Hematopoietic multipotent progenitor cell treated with erythropoietin and hydrocortisone succinate and interleukin-3 and kit ligand, for 8 days (in vitro differentiated cells): ENCODE data around the gene COL13A1.

Experiments
- DNase-seq: peaks from one replicate; pipeline ENCODE4 v3.0.0-alpha.2; 2015

The COL13A1 gene

DNA sequence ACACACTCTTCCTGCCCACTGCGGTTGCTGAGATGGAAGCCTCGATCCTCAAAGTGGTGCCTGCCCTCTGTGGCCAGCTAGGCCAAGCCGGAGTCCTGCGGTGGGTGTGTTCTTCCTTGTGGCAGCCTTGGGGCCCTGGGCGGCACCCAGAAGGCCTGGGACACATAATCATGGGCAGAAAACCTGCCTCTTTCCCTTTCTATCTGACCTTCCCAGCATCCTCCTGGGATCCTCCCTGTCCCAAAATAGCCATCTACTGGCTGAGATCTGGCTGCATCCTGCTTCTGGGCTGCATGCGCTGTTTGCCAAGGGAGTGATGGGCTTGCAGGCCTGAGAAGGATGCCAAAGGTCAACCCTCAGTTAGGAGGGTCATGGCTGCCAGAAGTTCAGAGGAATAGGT, 23.9 kb downstream of the COL13A1 start:
- DNase-seq, result no peak

DNA sequence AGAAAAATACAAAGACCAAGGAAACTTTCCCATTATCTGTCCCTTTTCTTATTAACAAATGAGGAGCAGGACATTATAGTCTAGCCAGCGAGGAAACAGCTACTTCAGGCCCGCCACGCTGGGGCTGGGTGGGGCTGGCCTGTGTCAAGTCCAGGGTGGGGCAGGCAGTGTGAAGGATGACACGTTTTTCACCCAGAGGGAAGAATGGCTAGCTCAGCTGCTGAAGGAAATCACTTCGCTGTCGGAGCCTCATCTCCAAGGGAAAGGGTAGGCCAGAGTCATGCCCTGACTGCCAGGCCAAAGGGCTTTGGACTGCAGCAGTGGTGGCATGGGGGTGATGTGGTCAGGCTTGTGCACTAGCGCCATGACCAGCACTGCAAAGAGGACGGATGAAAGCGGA, 24.4 kb downstream of the COL13A1 start:
- DNase-seq, result no peak

DNA sequence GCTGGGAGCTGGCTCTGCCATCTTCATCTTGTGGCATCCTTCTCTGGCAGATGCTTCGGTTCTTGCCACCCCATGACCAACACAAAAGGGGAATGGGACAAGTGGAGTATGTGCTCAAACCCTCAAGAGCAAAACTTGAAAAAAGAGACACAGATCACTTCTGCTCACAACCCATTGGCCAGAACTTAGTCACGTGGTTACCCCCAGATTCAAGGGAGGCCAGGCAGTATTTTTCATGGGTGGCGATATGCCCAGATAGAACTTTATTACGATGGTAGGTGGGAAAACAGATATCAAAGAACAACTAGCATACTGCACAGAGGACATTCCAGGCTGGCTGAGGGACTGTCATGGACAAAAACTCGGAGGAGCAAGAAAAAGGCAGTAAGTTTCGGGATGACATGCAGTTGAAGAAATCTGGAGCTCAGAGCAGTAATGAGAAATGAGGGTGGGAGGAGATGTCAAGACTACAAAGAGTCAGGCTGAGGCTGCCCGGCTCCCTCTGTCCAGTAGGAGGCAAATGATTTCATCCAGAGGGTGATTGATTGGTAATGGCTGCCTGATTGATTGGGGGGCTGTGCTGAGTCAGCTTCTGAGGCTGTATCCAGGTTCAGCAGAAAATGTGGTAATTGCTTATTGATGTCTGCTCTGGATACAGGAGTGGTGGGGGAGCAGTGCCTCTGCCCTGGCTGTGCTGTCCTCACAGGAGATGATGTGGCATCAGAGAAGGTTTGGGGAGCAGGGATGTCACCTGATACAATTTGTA, 25.3 kb downstream of the COL13A1 start:
- no peak for DNase-seq

DNA sequence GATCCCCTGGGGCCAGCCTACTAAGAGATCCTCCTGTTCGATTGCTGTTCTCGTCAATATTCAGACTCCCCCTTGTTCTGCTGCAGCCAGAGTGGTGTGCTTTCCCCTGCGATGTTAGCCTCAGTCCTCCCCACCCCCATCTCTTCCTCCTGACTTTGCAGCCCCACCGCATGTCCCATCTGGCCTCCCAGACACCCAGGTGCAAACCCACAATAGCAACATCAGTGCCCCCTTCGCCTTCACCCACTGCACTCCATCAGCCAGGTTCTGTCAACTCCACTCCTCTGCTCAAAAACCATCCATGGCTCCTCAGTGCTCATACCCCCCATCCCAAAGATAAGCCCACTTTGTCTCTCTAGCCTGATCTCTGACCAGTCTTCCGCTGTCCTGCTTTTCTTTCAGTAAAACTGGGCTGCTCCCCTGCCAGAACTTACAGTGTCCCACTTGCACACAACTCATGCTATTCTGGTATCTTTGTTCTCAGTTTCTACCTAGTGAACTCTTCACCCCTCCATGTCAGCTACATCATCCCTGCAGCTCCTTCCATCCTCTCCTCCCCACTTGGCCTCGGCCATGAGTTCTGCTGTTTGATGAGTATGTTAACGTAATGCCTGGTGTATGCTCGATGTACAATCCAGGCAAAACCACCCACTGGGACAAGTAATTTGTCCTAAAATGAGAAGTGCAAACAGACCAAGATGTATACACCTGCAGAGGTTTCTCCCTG, 26.6 kb downstream of the COL13A1 start:
- no peak for DNase-seq

DNA sequence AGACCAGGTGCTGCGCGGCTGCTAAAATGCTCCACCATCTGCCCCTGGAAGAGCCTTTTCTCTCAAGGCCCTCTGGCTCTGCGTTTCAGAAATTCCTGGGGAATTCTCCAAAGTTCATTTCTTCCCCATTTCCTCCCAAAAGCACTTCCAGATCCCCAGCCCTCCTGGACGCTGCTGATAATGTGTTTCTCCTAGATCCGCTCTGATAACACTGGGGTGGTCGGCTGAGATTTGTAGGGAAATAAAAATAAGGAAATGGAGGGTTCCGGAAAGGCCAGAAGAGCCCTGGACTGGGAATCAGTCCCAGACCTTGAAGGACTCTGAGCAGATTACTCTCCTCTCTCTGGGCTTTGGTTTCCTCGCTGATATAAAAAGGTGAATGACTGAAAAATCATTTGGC, 28.1 kb downstream of the COL13A1 start:
- no peak for DNase-seq

DNA sequence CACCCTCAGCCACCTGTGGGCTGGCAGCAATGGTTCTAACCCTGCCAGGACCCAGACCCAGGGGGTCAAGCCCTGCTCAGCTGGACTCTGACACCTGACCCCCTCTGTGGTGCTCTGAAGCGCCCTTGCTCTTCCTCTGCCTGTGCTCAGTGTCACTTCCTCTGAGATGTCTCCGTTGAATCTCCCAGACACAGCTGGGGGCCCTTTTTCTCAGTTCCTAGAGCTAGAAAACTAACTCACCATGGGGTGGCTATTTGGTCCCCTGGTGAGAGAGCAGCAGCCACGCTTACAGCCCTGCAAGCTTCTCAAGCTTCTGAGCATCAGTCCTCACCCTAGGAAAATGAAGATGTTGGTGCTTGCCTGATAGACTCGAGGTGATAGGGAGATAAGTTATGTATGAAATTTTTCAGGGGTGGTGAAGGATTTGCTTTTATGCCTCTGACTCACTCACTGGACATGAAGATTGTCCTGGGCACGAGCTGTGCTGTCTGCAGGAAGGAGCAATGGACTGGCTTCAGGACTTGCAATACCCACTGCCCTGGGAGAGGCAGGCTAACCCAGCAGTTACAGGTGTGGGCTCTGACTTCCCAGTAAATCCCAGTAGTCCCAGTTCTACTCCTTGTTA, 29.6 kb downstream of the COL13A1 start:
- DNase-seq, result no peak

DNA sequence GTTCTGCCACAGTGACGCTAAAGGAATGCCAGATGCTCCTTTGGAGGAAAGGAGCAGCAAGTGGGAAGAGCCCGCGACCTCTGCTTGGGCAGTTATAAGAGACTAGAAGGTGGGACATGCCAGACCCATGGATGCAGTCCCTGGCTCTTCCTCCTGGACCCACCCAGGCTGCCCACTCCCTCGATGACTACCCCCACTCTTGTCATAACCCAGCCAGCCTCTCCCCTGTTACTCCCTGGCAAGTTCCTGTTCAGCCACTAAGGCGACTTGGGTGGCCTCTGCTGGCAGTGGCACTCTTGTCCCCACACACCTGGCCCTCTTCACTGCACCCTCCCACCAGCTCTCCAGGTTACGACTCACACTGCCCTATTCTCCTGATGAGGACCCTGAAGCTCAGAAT, 33.5 kb downstream of the COL13A1 start:
- DNase-seq, result no peak

DNA sequence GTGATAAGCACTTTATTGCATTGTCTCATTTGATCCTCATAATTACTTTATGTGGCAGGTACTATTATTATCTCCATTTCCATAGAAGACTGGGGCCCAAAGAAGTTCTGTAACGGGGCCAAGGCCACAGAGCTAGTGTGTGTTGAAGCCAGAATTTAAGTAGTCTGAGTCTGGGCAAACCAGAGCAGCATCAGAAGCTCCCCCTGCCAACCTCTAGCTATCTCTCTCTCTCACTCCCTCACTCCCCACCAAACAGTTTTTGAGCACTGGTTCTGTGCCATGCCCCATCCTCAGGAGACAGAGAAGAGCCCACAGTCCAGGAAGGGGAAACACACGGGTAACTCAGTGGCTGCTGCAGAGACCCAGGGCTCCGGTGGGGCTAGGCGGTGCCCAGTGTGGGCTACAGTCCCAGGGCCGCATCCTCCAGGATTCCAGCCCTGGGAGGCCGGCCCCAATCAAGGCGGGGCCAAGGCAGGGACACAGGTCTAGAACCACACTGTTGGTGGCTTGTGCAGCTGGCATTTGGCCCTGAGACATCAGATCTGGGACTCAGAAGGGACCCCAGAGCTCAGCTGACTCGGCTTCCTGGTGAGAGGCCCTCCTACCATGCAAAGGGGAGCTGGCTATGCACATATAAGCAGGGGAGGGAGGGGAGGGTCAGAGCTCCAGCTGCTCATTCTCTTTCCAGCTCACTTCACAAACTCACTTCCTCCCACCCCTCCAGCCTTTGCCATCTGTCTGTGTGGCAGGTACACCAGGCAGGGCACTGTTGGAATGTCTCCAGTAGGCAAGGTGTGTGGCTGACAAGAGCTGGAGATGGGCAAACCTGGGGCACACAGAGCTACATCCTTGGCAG, 34.4 kb downstream of the COL13A1 start:
- no peak for DNase-seq

DNA sequence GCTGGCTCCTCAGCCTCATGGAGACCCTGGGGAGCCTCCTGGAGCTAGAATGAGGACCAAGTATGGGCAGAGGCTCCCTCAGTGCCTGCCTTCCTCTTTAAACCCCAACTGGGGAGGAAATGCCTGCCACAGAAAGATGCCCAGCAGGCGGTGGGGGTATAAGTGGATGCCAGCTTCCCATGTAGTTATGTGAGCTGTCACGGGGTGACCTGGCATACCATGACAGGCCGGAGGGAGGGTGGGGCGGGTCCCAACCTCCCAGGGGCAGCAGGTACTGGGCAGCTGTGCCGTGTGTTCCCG, 35.0 kb downstream of the COL13A1 start:
- DNase-seq, result no peak

DNA sequence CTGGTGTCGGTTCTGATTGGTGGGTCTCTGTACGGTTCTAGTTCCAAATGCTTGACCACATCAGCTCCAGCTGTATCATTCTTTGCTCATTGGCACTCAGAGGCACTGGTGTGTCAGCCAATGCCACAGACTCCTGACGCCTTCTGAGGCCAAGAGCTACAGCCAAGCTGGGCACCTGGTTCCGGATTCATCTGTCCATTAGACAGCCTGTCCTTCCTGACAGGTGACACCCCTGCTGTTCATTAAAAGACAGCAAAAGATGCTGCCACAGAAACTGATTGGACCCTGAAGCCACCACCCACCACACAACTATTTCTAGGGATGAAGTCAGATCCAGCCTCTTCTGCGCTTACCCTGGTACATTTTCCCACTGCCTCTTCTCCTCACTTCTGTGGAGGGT, 35.6 kb downstream of the COL13A1 start:
- no peak for DNase-seq

DNA sequence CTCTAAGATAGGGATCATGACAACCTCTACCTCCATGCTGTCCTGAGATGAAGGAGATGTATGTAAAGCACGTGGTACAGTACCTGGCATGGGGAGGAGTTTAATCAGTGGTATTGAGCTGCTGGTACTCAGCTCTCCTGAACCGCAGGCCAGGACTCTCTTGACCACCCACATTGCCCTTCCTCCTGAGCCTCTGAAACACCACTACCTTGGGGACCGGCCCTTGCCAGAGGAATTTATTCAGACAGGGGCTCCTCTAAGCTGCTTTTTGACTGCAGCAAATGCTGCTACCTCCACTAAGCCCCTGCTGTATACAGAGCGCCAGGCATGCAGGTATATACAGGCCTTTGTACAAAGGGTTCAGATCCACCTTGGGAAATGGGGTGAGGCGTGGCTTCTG, 36.7 kb downstream of the COL13A1 start:
- DNase-seq, result no peak

DNA sequence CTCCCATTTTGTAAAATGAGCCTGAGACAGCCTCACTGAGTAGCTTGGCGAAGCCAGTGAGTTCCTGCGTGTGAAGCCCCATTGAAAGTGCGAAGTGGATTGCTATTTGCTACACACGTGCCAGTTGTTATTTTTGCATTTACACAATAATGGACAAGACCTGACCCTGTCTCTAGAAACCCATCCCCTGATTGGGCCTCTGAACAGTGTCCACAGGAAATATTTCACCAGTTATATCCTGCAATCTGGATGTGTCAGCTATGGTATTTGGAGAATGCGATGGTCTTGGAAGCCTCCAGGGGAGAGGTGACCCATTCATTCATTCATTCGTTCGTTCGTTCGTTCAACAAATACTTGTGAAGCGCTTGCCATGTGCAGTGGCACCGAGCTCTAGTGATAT, 37.1 kb downstream of the COL13A1 start:
- no peak for DNase-seq

DNA sequence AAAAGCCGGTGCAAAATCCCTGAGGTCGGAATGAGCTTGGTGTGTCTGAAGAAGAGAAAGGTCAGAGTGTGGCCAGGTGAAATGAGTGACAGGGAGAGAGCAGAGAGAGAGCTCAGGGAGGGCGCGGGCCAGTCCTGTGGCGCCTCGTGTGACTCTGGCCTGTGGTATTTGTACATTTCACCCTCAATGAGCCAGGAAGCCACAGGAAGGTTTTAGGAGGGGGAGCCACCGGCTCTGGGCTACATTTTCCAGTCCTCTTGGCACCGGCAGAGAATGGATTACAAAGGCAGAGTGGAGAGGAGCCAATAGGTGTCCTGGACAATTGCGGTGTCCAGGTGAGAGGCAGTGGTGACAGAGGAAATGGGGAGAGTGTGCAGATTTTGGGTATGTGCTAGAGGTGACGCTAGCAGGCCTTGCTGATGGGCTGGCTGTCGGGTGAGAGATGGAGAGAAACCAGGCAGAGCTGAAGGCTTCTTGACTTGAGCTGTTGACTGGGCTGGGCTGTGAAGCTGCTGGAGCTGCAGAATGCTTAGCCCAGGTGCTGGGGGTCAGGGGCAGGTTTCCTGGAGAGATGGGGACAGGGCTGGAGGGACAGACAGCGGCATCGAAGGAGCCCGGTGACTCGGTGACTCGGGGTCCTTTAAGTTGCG, 38.1 kb downstream of the COL13A1 start:
- no peak for DNase-seq

DNA sequence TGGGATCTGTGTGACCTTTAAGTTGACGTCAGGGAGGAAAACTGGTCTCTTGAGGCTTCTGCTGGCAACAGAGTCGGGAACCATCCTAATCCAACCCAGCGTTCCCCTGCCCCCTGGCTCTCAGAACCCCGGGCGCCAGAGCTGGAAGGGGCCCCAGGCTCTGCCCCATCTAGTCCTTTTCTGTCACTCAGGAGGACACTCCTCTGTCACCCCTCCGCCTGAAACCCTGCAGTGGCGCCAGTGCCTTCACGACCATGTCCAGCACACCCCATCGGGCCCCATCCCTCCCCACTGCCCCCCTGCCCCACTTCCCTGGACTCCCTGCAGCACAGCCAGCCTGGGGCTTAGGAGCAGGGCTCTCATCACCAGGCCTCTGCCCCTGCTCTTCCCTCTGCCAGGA, 39.1 kb downstream of the COL13A1 start:
- no peak for DNase-seq

DNA sequence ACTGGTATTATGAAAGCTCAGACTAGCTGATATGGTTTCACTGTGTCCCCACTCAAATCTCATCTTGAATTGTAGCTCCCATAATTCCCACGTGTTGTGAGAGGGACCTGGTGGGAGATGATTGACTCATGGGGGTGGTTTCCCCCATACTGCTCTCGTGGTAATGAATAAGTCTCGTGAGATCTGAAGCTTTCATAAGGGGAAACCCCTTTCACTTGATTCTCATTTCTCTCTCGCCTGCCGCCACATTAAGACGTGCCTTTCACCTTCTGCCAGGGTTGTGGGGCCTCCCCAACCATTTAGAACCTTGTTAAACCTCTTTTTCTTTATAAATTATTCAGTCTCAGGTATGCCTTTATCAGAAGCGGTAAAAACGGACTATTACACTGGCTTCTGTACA, 40.3 kb downstream of the COL13A1 start:
- DNase-seq, result no peak

DNA sequence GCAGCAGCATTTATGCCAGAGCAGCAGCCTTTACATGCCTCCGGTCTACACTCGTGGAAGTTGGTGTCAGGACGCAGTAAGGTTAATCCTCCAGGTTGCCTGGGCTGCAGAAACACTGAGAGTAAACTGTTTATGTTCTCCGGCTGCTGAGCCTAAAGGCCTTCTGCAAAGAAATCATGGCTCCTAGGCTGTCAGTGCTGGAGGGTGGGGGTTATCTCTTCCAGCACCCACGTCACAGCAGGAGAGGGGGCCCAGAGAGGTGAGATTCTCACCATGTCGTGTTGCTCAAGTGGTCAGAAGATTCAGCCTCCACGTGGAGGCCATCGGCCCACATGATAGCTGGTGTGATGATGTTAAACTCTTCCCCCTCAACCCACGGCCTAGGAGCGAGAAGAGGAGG, 41.2 kb downstream of the COL13A1 start:
- no peak for DNase-seq

DNA sequence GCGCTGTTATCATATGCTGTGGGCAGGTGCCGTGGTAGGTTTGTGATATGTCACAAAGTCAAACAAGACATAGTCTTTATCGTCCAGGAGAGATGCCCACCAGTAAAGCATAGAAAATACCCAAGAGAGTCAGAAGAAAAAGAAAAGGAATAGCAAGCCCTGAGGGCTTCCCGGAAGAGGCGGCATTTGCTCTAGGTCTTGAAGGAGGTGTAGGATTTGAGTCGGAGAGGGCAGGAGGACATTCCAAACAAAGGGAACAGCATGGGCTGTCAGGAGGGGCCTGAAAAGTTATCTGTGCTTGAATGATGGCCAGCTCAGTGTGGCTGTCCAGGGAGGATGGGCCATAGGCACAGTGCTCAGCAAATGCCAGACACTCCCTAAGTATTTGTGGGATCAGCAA, 42.2 kb downstream of the COL13A1 start:
- no peak for DNase-seq

DNA sequence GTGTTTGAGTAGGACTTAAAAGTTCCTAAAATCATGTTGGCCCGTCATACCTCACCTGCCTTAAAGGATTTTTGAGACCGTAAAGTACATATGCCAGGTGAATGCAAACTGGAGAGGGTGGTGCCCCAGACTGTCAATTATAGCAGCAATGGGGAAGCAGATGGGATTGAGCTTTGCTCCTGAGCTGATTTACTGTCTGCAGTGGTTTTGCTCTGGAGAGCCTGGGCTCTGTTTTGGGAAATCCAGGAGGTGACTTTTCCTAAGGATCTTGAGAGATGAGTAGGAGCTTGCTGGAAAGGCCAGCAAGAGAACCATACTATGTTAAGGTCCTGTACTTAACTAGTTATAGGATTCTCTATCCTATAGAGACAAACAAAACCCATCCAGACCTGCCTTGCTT, 43.0 kb downstream of the COL13A1 start:
- no peak for DNase-seq

DNA sequence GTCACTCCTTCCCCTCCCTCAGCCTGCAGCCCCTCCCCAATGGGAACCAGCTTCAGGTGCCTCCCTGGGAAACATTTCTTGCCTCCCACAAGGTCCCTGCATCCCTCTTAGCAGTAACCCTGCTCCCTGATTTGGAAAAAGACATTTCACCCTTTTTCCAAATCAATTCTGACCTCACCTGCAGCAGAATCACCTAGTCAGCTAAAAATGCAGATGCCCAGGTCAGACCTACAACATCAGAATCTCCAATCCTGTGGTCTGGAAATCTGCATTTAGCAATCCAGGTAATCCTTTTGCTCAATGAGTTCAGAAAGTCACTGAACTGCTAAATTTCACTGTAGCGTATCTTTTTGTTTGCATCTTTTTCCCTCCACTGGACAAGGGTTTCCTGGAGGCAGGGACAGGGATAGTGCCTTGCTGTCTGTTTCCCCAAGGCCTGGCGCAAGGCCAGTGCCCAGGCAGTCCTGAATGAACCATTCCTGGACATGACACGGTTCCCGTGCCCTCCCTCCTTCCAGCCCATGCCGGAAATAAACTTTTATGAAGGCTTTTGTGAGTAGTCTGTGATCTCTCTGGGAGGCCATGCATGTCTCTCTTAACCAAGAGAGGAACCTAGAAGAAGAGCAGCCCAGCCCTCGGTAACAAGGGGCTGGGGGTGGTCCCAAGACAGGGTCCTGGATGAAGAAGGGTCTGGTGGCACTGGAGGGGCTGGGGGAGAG, 44.0 kb downstream of the COL13A1 start:
- no peak for DNase-seq

DNA sequence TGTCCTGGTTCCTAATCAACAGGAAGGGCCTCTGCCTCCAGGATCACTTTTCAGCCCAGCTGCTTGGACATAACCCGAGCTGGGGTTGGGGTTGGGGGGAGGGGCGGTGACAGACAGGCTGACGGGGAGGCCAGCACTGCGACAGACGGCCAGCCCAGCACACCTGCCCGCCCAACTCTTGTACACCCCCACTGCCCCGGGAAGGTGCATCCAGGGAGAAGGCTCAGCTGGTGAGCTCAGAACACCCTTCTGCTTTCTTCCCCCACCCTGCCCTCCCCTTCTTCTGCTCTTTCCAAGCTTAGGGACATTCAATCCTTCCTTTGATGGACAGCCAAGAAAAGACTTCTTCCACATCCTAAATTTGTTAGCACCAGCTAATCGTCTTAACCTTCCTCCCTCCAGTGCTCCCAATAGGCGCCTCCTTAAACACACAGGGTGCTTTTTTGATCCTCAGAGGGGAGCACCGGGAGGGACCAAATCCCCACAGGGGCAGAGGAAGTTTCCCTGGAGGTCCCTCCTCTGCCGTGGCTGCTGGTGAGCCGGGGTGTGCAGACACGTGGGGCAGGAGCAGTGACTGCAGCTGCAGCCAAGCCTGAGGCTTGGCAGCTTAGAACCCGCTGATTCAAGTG, 44.7 kb downstream of the COL13A1 start:
- no peak for DNase-seq

DNA sequence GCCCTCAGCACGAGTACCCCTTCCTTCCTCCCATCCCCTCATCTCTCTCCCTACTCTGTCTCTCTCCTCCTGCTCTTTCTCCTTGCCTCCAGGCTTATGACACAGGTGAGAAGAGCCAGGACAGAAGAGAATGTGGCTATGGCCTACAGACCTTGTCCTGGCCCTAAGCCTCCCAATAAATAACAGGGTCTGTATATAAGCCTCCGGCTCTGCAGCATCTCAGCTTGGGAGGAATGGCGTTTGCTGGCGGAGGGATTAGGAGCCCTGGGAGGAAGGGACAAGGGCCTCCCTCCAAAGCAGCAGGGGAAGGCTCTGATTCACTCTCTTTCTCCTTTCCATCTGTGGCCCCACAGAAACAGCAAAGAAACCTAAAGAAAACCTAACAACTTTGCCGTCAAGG, 45.8 kb downstream of the COL13A1 start:
- DNase-seq, result no peak

DNA sequence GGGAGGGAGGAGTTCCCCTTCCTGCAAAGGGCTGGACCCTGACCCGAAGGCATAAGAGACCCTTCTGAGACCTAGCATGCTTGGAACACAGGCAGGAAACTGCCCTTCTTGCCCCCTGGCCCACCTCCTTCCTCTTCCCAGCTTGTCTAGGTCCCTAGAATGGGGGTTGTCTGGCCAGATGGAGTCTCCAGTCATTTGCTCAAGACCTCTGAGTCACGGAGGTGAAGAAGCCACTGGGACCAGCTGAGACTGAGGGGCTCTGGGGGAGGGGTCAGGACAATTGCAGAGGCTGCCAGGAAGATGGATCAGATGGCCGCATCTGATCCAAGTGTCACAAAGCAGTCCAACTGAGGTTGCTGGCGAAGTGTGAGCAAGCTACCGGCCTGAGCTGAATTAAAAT, 46.2 kb downstream of the COL13A1 start:
- no peak for DNase-seq
